Upper lobe of left lung (tissue), 6 donors: ENCODE results near the gene DENND1B. TPM values are rescaled to one million over a fixed set of nuclear protein-coding genes. Genes with fewer than 3 reads are reported as not detected.

ENCODE experiments used
- ATAC-seq, 2 donors: fragments of 200-7000 bp; cut with Tn5 transposase; one replicate each; pipeline ENCODE4 v1.9.1; 2022; ENCODE audit warnings: mild to moderate bottlenecking in 2 of 2, moderate library complexity in 2 of 2; ENCODE audit not compliant: low FRiP score in 2 of 2
- DNase-seq, 2 donors: peaks; one replicate each; pipeline ENCODE4 v3.0.0-alpha.2; 2019 to 2020
- H3K27ac ChIP-seq, 4 donors: fragments of 200-600 bp; sonication (generic); one replicate each; pipeline ENCODE4 v1.5.1; 2016 to 2019
- H3K27me3 ChIP-seq, 4 donors: fragments of 200-600 bp; sonication (generic); one replicate each; pipeline ENCODE4 v1.5.1; 2017 to 2019
- H3K36me3 ChIP-seq, 4 donors: fragments of 200-600 bp; sonication (generic); one replicate each; pipeline ENCODE4 v1.5.1; 2016 to 2019
- H3K4me1 ChIP-seq, 4 donors: fragments of 200-600 bp; sonication (generic); one replicate each; pipeline ENCODE4 v1.5.1; 2018 to 2019
- H3K4me3 ChIP-seq, 4 donors: fragments of 200-600 bp; sonication (generic); one replicate each; pipeline ENCODE4 v1.5.1; 2017 to 2019; ENCODE audit warnings: mild to moderate bottlenecking in 2 of 4, moderate library complexity in 1 of 4
- H3K9me3 ChIP-seq, 4 donors: fragments of 200-600 bp; sonication (generic); one replicate each; pipeline ENCODE4 v1.5.1; 2018 to 2019
- EP300 ChIP-seq, 4 donors: sonication (generic); formaldehyde crosslinking; IDR thresholded peaks; one replicate each; pipeline ENCODE4 v1.5.1; 2017; ENCODE audit warnings: antibody characterized with exemption in 4 of 4, control low read depth in 2 of 4
- POLR2A ChIP-seq, 4 donors: fragments of 450-650 bp; IDR thresholded peaks; one replicate each; pipeline ENCODE4 v1.5.1; 2016 to 2017; ENCODE audit warnings: antibody characterized with exemption in 4 of 4, mild to moderate bottlenecking in 2 of 4
- POLR2AphosphoS5 ChIP-seq, 2 donors: sonication (generic); formaldehyde crosslinking; IDR thresholded peaks; one replicate each; pipeline ENCODE4 v1.5.1; 2017; ENCODE audit warnings: antibody characterized with exemption in 2 of 2
- WGBS, 2 donors: methylation state at CpG; one replicate each; pipeline ENCODE4 v1.1.5; 2017 to 2018; 5-methylcytosine and 5-hydroxymethylcytosine counted together
- total RNA-seq, 6 donors: library from RNA; depleted of rRNA in 4 of 6; stranded (reverse); fragments of >200 nt in 4 of 6; gene quantifications; one replicate each; pipeline versions ENCODE4 v1.1.0 to v1.2.1, GENCODE V29; 2016 to 2021
- TF ChIP-seq, protein P1 (sequence below), 6 experiments: fragments of 450-650 bp in 4 of 6; fragments of 200-600 bp in 2 of 6; sonication (generic) in 2 of 6; IDR thresholded peaks; one replicate each; pipeline ENCODE4 v1.5.1; 2016 to 2019; ENCODE audit warnings: antibody characterized with exemption in 6 of 6
- donor health status: DM: no; HTN: no; CAD: no; lungs with moderate emphysema.
- donor health status: DM: no; HTN: yes; CAD: no; lungs with severe emphysema.

The DENND1B gene
- total RNA-seq, 6 donors from 2014 or later, result 14.9 to 39.1 (median 21.0) TPM

DNA sequence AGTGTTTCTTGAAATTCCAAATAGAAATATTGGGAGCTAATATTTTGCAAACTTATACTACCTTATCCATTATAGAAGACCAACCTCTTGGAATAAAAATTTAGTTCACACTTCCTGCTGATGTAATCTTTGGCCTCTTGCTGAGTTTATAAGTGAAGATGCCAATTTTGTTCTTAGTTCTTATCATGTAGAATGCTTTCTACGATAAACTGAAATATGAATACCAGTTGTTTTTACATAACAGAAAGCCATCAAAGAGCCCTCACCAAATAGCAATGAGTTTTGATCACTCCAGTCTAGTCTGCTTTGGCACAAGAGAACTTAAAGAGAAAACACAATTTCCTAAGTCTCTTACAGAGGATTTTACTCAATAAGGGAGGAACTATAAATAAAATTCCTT, 89.5 kb downstream of the DENND1B start:
- peaks cover 0 to 7% (median 3%) of the 10 kb centered on the region in 4 donors for H3K9me3 ChIP-seq
- no peak overlapping the region for H3K27ac ChIP-seq
- TF ChIP-seq POLR2AphosphoS5 (IDR thresholded peaks at IDR 0.05), result no peak
- TF ChIP-seq POLR2A (IDR thresholded peaks at IDR 0.05), result no peak
- TF ChIP-seq EP300 (IDR thresholded peaks at IDR 0.05), result no peak
- TF ChIP-seq, protein P1, sequence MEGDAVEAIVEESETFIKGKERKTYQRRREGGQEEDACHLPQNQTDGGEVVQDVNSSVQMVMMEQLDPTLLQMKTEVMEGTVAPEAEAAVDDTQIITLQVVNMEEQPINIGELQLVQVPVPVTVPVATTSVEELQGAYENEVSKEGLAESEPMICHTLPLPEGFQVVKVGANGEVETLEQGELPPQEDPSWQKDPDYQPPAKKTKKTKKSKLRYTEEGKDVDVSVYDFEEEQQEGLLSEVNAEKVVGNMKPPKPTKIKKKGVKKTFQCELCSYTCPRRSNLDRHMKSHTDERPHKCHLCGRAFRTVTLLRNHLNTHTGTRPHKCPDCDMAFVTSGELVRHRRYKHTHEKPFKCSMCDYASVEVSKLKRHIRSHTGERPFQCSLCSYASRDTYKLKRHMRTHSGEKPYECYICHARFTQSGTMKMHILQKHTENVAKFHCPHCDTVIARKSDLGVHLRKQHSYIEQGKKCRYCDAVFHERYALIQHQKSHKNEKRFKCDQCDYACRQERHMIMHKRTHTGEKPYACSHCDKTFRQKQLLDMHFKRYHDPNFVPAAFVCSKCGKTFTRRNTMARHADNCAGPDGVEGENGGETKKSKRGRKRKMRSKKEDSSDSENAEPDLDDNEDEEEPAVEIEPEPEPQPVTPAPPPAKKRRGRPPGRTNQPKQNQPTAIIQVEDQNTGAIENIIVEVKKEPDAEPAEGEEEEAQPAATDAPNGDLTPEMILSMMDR (IDR thresholded peaks at IDR 0.05), result no peak
- no peaks in the 10 kb centered on the region for H3K27me3 ChIP-seq
- peaks cover 0 to 3% (median 0%) of the 10 kb centered on the region in 4 donors for H3K4me1 ChIP-seq
- no peaks in the 10 kb centered on the region for H3K36me3 ChIP-seq
- no peak for ATAC-seq
- H3K4me3 ChIP-seq, result no peak overlapping the region
- 30 to 50% methylated on average over 1 of the region's 1 CpG for WGBS, 2 donors
- no peak for DNase-seq

DNA sequence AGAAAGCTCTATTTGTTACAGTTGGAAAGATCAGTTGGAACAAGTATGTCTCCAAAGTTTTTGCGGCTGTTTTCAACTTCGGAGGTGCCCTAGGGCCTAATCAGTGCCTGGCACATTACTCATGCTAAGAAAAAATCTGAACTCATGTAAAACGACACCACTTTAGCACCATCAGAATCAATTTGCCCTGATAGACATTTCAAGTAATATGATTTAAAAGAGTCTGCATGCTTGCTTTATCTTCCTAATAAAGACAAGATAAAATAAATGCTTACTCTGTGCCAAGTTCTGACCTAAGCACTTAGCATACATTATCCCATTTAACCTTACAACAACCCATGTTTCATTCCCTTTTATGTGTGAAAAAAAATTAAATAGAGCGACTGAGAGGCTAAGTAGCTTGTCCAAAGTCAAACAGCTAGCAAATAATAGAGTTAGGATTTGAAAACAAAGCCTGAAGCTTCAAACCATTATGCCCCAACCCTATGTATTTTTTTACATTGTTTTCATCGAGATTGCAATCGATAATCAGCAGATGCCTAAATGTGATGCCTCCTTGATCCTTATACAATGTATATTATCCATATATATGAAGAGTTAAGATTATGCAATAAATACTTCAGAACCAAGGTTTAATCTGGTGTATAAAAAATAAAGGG, 91.3 kb downstream of the DENND1B start:
- Histone ChIP-seq H3K9me3 (peaks cover 0 to 7% (median 3%) of the 10 kb centered on the region in 4 donors), H3K4me3 (no peak overlapping the region), H3K27me3 (no peaks in the 10 kb centered on the region), H3K36me3 (no peaks in the 10 kb centered on the region), H3K4me1 (peaks cover 0 to 3% (median 0%) of the 10 kb centered on the region in 4 donors), H3K27ac (no peak overlapping the region)
- TF ChIP-seq EP300 (IDR thresholded peaks at IDR 0.05) (no peak), POLR2A (IDR thresholded peaks at IDR 0.05) (no peak), POLR2AphosphoS5 (IDR thresholded peaks at IDR 0.05) (no peak)
- TF ChIP-seq, protein P1 (IDR thresholded peaks at IDR 0.05), result no peak
- DNase-seq (no peak), ATAC-seq (no peak)
- WGBS, 2 donors, result 83 to 86% methylated on average over 6 of the region's 6 CpGs

DNA sequence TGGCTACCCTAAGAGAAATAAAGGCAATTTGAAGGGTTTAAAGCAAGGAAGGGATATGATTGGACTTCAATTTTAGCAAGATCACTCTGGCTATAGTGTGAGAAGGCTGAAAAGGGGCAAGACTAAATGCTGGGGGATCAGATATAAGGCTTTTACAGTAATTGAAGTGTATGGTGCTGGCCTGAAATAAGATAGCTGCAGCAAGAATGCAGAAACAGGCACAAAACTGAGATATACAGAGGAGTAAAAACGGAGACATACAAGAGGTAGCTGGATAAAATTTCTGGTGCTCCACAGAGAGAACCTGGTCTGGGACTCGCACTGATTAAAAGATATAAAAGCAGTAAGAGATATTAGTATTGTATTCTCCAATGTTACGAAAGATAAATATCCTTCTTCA, 92.0 kb downstream of the DENND1B start:
- Histone ChIP-seq H3K9me3 (peaks cover 0 to 4% (median 1%) of the 10 kb centered on the region in 4 donors), H3K4me1 (peaks cover 0 to 3% (median 0%) of the 10 kb centered on the region in 4 donors), H3K36me3 (no peaks in the 10 kb centered on the region), H3K4me3 (no peak overlapping the region), H3K27me3 (no peaks in the 10 kb centered on the region), H3K27ac (no peak overlapping the region)
- ATAC-seq (no peak), DNase-seq (no peak)
- WGBS, 2 donors, result 93 to 97% methylated on average over 3 of the region's 3 CpGs
- TF ChIP-seq EP300 (IDR thresholded peaks at IDR 0.05) (no peak), POLR2AphosphoS5 (IDR thresholded peaks at IDR 0.05) (no peak), POLR2A (IDR thresholded peaks at IDR 0.05) (no peak)
- TF ChIP-seq, protein P1 (IDR thresholded peaks at IDR 0.05), result no peak

DNA sequence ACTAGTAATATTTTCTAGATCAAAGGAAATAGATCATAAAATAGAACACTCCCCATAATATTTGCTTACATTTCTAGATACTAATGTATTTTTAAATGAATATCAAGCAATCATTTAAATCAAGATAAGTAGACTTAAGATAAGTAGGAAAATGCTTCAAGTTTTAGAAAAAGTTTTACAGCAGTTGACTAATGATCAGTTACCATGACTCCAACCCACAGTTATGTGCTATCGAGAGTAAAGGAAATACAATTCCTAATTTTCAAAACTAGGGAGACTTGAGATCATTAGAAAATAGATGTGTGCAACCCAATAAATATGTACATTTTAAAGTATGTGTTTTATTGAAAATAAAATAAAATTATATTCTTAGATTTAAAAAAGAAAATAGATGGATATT, 95.0 kb downstream of the DENND1B start:
- no peak overlapping the region for H3K27ac ChIP-seq
- H3K4me3 ChIP-seq, result no peak overlapping the region
- H3K36me3 ChIP-seq, result no peaks in the 10 kb centered on the region
- no peaks in the 10 kb centered on the region for H3K27me3 ChIP-seq
- 91 to 93% methylated on average over 1 of the region's 1 CpG for WGBS, 2 donors
- DNase-seq, result no peak
- peaks cover 0 to 9% (median 0%) of the 10 kb centered on the region in 4 donors for H3K4me1 ChIP-seq
- ATAC-seq, result no peak
- TF ChIP-seq, protein P1 (IDR thresholded peaks at IDR 0.05), result no peak
- TF ChIP-seq POLR2AphosphoS5 (IDR thresholded peaks at IDR 0.05) (no peak), EP300 (IDR thresholded peaks at IDR 0.05) (no peak), POLR2A (IDR thresholded peaks at IDR 0.05) (no peak)
- no peaks in the 10 kb centered on the region for H3K9me3 ChIP-seq
